ENCODE results near the gene MSANTD1.

Gene MSANTD1

DNA sequence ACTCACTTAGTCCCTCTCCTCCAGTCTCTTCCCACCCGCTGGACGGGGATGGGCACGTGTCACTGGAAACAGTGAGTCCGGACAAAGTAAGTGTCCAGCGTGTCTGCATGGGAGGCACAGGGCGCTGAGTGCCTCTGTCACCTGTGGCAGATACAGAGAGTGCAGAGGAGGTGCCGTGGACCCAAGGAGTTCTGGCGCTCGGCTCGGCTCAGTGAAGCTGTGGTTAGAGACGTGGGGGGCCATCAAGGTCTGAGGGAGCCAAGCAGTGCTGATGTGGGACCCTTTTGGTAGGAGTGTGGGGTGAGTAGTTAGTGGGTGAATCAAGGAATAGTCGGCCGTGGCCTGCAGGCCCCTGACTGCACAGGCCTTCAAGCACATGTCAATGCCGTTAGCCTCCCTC lies 40.1 kb upstream of the MSANTD1 start:
- TF ChIP-seq, protein P1, sequence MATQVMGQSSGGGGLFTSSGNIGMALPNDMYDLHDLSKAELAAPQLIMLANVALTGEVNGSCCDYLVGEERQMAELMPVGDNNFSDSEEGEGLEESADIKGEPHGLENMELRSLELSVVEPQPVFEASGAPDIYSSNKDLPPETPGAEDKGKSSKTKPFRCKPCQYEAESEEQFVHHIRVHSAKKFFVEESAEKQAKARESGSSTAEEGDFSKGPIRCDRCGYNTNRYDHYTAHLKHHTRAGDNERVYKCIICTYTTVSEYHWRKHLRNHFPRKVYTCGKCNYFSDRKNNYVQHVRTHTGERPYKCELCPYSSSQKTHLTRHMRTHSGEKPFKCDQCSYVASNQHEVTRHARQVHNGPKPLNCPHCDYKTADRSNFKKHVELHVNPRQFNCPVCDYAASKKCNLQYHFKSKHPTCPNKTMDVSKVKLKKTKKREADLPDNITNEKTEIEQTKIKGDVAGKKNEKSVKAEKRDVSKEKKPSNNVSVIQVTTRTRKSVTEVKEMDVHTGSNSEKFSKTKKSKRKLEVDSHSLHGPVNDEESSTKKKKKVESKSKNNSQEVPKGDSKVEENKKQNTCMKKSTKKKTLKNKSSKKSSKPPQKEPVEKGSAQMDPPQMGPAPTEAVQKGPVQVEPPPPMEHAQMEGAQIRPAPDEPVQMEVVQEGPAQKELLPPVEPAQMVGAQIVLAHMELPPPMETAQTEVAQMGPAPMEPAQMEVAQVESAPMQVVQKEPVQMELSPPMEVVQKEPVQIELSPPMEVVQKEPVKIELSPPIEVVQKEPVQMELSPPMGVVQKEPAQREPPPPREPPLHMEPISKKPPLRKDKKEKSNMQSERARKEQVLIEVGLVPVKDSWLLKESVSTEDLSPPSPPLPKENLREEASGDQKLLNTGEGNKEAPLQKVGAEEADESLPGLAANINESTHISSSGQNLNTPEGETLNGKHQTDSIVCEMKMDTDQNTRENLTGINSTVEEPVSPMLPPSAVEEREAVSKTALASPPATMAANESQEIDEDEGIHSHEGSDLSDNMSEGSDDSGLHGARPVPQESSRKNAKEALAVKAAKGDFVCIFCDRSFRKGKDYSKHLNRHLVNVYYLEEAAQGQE (IDR thresholded peaks at IDR 0.05; ENCODE audit: insufficient replicate concordance, low read depth): no peak
- TF ChIP-seq SPI1 (IDR thresholded peaks at IDR 0.05; ENCODE audit: borderline replicate concordance, low read depth) (no peak), GABPA (IDR thresholded peaks at IDR 0.05; ENCODE audit: low read depth) (no peak), POLR2AphosphoS5 (IDR thresholded peaks at IDR 0.05; ENCODE audit: low read depth) (no peak), CTCF (IDR thresholded peaks at IDR 0.05; ENCODE audit: insufficient read depth, low read length) (no peak)
- Histone ChIP-seq H3K4me3 (replicated peaks; ENCODE audit: insufficient read depth, low read length) (no peak overlapping the region), H3K27me3 (ENCODE audit: insufficient read depth, poor library complexity, severe bottlenecking) (no peaks in the 10 kb centered on the region), H3K27ac (replicated peaks) (no peak overlapping the region)
- DNase-seq (ENCODE audit: low read depth in 1 of 2, low spot score in 1 of 2): no peak

DNA sequence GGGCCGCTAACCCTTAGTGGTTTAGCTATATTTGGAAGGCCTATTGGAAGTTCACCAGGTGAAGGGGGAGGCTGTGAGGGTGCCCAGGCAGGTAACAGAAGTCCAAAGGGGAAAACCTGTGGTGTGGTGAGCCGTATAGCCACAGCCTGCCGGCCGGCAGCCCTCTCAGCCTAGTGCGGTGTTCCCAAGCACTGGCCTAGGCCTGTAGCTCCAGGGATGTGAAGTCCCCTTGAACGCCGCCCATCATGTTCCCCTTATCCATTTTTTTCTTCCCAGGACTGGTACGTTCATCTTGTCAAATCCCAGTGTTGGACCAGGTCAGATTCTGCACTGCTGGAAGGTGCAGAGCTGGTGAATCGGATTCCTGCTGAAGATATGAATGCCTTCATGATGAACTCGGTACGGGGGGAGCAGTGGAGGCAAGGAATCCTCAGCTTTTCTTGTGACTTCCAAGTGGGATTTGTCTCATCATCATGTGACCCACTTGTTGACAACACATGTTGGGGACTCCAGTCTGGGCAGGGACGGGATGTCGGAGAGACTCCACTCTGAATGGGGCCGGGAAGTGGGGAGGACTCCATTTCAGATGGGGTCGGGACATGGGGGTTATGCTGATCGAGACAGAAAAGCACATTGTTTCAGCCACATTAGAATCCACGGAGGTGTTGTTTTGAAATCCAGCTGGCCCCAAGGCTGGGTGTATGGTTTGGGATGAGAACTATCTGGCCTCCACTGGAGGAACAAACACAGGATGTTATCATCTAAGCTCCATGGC lies 39.2 kb upstream of the MSANTD1 start:
- DNase-seq (ENCODE audit: low read depth in 1 of 2, low spot score in 1 of 2): no peak
- TF ChIP-seq POLR2AphosphoS5 (IDR thresholded peaks at IDR 0.05; ENCODE audit: low read depth) (no peak), GABPA (IDR thresholded peaks at IDR 0.05; ENCODE audit: low read depth) (no peak), CTCF (IDR thresholded peaks at IDR 0.05; ENCODE audit: insufficient read depth, low read length) (no peak), SPI1 (IDR thresholded peaks at IDR 0.05; ENCODE audit: borderline replicate concordance, low read depth) (no peak)
- H3K27me3 ChIP-seq (ENCODE audit: insufficient read depth, poor library complexity, severe bottlenecking): no peaks in the 10 kb centered on the region
- H3K27ac ChIP-seq (replicated peaks): no peak overlapping the region
- no peak overlapping the region for H3K4me3 ChIP-seq (replicated peaks; ENCODE audit: insufficient read depth, low read length)

- TF ChIP-seq, protein P1 (IDR thresholded peaks at IDR 0.05; ENCODE audit: insufficient replicate concordance, low read depth): no peak
- TF ChIP-seq CTCF (IDR thresholded peaks at IDR 0.05; ENCODE audit: insufficient read depth, low read length) (no peak), POLR2AphosphoS5 (IDR thresholded peaks at IDR 0.05; ENCODE audit: low read depth) (no peak), GABPA (IDR thresholded peaks at IDR 0.05; ENCODE audit: low read depth) (no peak), SPI1 (IDR thresholded peaks at IDR 0.05; ENCODE audit: borderline replicate concordance, low read depth) (no peak)
Observed at GRCh38 chr4:3210467-3210866, 38.5 kb upstream of the MSANTD1 start.

More at GRCh38 chr4:3210467-3210866, 38.5 kb upstream of the MSANTD1 start:
- no peaks in the 10 kb centered on the region for H3K27me3 ChIP-seq (ENCODE audit: insufficient read depth, poor library complexity, severe bottlenecking)
- H3K4me3 ChIP-seq (replicated peaks; ENCODE audit: insufficient read depth, low read length): no peak overlapping the region
- H3K27ac ChIP-seq (replicated peaks): no peak overlapping the region
- DNase-seq (ENCODE audit: low read depth in 1 of 2, low spot score in 1 of 2): no peak

Measured in HL-60 (cell line).